Activated CD4-positive, alpha-beta T cell treated with anti-CD3 and anti-CD28 coated beads, Interleukin-2, amount 50 U/mL, for 1 hour (primary cell): ENCODE measurements around the gene EFCAB13.

Experiments
- DNase-seq: peaks from one replicate; pipeline ENCODE4 v3.0.0-alpha.2; 2020

EFCAB13 gene, protein sequence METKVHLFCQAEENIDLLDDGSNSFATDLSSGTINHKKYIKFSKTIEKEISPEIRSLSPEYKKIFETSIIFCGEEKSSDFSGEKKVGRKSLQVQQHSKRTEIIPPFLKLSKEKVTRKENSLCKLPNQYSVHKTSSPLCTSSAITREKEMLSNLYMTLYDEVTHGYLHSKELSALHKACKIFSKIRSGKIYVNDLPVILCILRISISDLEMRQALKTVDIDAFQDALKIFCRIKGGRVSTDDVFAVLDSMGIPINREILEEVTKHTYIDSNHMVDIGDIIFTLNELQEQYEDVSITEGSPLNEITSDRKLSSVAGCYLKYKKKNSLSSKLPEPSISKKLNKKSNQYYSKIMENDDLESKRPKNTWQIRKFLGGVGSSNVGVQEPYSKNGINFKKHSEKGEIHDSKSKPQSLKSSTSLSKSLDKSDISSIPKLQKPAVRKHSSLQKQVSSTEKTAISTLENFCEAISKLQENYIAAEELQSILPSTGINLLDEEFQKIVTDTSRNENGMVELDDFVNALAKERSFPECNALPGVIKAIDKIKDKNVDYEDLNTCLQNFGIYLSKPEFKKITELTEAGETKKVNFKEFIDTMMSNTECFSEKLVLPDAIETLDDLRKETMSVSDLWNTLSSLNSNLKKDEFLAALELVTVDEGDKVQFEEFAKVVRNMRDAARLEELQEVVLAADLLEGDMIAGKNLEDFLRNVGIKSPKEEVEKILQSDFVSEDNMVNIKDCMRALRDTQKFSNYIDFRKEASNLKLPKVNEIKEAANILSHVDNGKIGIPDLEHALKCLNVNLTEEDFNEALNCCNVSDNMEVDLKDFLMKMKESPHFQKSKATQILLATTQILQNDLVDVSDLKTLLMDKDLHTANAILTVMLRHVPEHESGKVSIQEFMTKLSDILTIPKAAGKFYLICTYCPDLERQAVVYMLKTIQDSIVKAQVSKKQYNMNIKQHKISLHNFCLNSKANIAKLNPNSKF

DNA sequence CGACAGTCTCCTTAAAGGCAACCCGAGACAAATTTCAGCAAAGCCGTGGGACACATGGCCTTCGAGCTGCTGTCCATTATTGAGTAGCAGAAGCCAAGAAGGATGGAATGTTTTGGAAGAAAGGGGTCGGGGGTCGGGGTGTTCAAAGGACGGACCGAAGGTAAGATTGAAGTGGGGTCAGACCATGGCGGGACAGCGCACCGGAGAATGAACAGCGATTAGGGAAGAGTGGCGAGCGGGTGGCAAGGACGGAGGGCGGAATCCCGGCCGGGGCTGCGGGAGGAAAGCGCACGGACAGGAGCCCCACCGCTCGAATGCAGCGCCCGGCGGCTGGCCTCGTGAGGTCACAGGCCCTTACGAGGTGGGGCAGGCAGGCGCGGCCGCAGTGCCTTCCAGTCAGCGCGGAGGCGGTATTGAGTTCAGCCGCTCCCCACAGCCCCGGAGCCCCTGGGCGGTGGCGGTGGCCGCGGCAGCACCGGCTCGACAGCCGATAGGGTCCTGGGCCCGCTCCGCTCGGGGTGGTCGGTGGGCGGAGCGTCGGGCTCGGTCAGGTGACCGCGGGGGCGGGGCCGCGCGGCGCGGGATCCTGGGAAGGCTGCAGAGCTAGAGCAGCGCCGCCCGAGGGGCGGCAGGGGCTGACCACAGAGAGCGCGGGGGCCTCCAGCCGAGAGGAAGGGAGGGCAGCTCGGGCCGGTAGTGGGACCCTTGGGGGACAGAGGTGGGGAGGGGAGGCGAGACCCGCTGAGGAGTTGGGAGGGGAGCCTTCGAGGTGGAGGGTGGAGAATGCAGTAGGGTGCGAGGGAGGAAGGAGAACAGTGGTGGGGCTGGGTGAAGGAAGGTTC lies at the start of gene EFCAB13:
Gene EFCAB13 (plus strand): TSS at position 574 of the 842 bp plus-strand sequence. CDS start 4,399 bp downstream, outside the sequence.
- peak; percentile 72 for DNase-seq

DNA sequence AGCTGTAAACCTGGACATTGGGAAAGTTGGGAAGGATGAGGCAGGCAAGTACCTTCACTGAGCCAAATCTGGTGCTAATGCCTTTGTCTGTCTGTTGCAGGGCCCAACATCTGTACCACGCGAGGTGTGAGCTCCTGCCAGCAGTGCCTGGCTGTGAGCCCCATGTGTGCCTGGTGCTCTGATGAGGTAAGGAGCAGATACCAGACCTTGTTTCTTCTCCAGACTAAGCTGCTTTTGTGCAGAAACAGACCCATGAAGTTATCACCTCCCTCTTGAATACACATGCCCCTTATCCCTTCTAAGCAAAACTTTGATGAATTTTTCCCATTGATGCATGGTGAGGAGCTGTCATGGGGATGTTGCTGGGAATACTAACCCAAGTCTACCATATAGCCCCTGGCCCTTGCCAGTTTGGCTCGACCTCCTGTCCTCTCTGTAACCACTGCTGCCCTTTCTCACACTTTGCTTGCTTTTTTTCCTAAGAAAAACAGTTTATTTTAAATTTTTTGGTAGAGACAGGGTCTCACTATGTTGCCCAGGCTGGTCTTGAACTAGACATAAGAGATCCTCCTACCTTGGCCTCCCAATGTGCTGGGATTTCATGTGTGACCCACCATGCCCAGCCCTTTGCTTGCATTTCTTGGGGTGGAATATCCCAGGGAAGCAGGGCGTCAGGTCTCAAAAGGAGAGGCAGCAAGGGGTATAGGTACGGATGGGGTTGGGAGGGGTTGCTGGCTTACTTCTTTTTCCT lies 49.3 kb upstream of the EFCAB13 start:
- DNase-seq = no peak

DNA sequence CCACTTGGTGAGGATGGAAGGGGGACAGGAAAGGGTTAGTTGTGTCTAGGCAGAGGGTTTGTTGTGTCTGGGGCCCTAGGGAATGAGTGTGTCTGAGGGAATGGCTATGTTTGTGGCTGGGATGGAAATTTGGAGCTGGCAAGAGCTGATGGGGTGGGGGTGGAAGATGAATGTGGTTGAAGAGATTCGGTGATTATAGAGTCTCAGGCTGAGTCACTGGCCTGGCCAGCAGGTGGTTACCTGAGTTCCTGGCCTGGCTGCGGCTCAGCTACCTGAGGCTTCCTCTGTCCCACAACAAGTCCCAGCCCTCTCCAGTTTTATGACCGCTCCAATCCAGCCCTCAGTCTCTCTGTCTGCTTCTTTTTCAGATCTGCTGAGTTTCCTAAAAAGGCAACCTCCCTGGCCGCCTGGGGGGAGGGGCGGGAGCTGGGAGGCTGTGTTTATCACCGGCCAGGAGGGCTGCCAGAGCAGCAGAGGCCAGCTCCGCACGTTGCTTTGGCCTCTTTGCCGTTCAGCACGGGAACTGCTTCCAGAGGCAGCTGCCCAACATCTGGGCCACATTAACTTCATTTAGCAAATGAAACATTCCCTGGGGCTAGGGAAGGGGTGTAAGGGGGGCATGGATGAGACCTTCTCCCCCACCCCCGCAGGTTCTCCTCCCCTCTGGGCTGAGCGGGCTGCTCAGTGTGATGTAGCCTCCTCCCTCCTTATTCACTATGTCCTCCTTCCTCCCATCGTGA lies 48.3 kb upstream of the EFCAB13 start:
- no peak for DNase-seq

DNA sequence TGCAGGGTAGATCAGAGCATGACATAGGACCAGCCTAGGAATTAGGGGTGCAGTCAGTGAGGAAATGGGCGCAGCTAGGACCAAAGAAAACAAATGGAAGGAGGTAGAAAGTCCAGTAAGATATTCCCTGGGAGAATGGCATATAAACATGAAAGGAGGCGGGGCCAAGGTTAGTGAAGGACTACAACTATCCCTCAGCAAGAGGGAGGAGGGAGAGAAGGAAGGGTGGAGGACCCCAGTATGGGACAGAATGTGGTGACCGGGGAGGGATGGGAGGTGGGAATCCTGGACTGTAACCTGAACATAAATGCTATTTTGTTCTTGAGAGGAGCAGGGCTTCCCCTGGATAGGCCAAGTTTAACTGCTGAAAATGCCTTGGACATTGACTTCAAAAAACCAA lies 47.3 kb upstream of the EFCAB13 start:
- DNase-seq = no peak

DNA sequence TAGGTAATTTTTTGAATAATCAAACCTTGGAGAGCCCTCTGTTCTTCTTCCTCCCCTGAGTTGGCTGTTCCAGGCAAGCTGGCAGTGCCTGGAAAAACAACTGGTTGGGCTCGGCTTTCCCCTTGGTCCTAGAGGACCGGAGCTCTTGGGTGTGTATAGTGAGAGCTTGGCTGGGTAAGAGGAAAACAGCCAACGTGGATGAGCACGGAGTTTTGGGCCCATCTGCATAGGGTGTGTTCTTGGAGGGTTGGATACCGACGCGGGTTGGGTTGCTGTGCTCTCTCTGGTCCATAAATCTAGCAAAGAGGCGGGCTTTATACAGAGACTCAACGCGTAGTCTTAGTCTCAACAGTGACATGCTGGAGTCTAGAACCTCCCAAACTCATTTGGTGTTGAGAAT lies 46.9 kb upstream of the EFCAB13 start:
- no peak for DNase-seq

DNA sequence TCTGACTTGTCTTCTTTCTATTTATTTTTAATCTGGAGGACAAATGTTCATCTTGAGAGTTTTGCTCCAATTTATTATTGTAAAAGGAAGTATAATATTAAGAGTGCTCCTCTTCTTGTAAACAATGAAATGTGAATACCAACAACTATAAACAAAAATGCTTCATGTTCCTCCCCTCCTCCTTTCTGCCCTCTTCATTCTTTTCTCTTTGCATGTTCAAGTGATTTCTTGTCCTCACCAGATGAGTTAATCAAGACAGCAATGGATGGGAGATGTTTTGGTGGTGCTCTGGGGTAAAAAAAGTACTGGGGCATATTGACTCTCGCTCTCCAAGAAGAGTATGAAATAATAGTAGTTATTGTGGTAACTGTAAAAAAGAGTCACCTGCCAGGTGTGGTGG lies 45.8 kb upstream of the EFCAB13 start:
- no peak for DNase-seq

DNA sequence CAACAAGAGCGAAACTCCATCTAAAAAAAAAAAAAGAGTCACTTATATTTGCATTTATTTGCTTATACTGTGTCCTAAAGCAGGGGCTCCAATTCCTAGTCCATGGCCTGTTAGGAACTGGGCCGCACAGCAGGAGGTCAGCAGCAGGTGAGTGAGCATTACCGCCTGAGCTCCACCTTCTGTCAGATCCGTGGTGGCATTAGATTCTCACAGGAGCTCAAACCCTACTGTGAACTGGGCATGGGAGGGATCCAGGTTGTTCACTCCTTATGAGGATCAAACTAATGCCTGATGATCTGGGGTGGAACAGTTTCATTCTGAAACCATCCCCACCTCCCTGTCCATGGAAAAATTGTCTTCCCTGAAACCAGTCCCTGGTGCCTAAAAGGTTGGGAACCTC lies 45.2 kb upstream of the EFCAB13 start:
- no peak for DNase-seq

DNA sequence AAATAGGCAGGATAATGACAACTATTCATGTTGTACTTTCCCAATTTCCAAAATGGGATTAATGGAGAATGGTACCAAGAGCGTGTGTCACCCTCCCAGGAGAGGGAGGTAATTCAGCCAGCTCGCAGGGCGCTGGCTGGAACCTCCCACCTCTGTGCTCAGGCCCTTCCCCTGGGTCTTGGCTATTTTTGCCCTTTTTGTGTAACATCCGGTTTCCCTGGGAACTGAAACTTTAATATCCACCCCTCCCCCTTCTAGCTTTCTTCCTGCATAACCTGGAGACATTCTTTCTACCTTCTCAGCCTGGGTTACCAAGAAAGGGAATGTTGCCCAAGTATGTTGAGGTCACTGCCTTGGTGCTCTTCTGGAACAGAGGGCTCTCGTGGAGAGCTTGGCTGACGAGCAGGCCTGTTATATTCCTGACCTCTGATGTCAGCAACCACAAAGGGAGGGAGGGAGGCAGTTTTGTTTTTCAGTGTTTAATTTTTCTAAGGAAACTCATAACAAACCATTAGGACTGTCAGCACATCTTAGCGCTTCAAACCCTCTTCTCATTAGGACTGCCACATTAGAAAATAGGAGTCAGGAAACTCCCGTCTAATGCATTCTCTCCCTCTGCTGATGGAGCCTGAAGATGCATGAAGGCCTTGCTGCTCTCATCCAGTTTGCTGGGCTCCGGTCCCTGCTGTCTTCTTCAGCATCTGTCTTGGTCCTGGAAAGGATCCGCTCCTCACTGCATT lies 44.5 kb upstream of the EFCAB13 start:
- DNase-seq = no peak

DNA sequence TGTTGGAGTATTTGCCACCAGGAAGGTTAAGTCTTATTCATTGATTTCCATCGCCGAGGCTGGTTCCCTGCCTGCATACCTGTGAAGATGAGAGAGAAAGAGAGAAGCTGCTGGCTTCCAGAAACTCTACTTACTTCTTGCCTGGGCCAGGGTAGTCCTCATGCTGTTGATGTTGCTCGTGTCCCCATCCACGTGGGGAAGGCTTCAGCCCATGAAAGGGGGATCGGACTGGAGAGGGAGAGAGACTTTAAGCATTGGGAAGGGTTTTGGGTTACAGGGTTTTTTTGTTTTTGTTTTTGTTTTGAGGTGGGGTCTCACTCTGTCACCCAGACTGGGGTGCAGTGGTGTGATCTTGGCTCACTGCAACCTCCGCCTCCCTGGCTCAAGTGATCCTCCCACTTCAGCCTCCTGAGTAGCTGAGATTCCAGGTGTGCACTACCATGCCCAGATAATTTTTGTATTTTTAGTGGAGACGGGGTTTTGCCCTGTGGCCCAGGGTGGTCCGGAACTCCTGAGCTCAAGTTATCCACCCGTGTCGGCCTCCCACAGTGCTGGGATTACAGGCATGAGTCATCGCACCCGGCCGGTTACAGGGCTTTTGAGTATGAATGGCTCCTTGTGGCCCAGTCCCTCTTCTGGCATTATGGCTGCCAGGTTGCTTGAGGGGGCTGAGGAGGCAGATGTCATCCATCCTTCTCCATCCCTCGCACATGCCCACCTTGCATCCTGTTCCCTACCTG lies 43.5 kb upstream of the EFCAB13 start:
- no peak for DNase-seq

DNA sequence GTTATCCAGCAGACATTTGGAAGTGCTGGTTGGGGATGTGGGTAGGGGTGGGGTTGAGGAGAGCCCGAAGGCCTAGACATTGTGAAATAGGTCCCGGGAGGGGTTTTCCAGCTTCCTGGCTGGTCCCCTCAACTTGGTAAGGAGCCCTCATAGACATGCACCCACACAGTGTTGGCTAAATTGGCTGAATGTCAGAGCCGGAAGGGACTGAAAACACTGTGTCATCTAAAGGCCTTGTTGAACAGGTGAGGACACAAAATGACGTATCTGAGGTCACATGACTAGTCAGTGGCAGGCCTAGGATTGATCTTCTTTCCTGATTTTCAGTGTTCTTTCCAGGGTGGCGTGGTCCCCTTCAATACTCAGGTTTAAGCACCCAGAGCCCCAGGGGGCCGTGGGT lies 42.5 kb upstream of the EFCAB13 start:
- DNase-seq = no peak

DNA sequence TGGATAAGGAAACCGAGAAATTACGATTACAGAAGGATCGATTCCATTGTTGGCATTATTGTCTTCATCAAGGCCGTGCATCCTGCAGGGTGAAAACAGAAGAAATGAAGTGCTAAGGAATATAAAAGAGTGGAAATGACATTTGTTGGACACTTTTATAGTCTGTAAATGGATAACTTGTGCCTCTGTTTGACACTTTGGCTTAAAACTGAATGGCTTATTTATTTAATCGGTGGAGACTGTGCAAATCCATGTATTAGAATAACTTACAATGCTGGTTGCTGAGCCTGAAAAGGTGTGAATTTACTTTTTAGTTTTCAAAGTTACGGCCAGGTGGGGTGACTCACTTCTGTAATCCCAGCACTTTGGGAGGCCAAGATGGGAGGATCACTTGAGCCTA lies 38.8 kb upstream of the EFCAB13 start:
- DNase-seq = no peak

DNA sequence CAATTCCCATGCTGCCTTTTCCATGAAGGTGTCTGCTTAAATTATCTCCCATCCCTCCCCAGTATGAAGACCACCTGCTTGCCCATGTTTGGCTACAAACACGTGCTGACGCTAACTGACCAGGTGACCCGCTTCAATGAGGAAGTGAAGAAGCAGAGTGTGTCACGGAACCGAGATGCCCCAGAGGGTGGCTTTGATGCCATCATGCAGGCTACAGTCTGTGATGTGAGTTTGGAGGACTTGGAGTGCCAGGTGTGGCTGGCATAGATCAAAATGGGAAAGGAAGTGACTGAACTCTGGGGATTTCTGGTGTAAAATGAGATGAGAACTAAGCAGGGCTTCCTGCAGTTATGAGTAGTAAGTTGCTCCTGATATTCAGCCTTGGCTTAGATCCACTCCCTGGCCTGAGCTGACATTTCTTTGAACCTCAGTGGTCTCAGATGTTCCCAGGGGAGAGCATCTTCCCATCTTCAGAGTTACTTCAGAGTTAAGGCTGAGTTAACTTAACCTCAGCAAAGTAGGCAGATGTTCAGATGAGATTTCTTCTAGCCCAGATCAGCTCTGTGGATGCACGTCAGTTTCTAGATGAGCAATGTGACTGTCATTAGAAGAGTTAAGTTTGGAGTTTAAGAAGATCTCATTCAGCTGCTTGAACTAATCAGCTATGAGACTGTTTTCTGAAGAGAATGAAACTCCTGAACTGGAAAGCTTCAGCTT lies 37.4 kb upstream of the EFCAB13 start:
- no peak for DNase-seq

DNA sequence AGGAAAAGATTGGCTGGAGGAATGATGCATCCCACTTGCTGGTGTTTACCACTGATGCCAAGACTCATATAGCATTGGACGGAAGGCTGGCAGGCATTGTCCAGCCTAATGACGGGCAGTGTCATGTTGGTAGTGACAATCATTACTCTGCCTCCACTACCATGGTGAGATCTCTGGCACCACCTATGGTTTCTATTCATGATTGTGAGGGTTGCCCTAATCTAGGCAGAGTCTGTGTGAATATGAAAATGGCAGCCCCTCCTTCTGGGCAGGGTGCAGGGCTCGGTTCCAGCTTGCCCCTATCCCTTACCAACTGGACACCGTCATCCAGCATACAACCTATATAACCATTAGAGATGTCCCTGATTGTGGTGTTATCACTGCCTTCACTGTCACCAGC lies 36.7 kb upstream of the EFCAB13 start:
- no peak for DNase-seq

DNA sequence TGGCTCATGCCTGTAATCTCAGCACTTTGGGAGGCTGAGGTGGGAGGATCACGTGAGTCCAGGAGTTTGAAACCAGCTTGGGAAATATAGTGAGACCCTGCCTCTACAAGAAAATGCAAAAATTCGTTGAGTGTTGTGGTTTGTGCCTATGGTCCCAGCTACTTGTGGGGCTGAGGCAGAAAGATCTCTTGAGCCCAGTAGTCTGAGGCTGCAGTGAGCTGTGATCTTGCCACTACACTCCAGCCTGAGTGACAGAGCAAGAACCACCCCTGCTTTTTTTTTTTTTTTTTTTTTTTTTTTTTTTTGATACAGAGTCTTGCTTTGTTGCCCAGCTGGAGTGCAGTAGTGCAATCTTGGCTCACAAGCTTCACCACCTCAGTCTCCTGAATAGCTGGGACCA lies 36.1 kb upstream of the EFCAB13 start:
- no peak for DNase-seq

DNA sequence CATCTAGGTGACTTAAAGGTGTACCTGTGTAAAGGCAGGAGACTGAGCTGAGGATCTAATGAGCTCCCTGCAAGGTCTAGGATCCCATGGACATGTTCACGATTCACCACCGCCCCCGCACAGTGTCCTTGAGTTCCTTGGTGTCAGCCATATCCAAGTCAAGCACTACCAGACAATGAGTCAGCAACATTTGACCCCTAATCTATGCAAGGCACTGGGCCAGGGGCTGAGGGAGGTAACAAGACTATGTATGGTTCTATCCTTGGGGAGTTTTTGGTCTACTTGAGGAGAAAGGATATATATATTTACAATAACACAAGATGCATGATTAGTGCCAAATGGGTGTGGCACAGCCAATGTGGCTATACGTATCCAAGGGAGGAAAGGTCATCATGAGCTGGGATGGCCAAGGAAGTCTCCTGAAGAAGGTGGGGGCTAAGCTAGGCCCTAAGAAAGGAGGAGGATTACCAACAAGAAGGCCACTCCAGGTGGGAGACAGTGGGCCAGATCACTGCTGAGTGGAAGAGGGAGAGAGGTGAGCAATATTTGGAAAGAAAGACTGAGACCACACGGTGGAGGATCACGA lies 35.1 kb upstream of the EFCAB13 start:
- DNase-seq = no peak

DNA sequence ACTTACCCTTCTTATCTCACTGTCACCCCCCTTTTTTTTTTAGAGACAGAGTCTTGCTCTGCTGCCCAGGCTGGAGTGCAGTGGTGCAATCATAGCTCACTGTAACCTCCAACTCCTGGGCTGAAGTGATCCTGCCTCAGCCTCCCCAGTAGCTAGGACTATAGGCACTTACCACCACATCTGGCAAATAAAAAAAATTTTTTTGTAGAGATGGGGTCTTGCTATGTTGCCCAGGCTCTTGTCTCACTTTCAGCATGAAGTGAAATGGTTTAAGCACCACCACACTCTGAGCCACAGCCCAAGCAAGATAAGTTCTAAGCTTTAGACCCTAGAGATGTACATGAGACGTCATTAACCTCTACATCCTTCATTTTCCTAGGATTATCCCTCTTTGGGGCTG lies 34.5 kb upstream of the EFCAB13 start:
- no peak for DNase-seq

DNA sequence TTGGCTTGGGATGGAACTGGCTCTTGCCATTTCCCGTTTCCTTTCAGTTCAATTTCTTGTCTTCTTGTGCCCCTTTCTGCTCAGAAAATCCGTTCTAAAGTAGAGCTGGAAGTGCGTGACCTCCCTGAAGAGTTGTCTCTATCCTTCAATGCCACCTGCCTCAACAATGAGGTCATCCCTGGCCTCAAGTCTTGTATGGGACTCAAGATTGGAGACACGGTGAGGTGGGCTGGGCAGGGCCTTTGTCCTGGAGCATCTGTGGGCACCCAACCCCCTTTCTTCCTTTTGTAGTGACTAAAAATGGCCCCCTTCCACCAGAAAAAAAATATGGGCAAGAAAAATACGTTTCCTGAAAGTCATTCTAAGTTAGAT lies 32.9 kb upstream of the EFCAB13 start:
- no peak for DNase-seq

DNA sequence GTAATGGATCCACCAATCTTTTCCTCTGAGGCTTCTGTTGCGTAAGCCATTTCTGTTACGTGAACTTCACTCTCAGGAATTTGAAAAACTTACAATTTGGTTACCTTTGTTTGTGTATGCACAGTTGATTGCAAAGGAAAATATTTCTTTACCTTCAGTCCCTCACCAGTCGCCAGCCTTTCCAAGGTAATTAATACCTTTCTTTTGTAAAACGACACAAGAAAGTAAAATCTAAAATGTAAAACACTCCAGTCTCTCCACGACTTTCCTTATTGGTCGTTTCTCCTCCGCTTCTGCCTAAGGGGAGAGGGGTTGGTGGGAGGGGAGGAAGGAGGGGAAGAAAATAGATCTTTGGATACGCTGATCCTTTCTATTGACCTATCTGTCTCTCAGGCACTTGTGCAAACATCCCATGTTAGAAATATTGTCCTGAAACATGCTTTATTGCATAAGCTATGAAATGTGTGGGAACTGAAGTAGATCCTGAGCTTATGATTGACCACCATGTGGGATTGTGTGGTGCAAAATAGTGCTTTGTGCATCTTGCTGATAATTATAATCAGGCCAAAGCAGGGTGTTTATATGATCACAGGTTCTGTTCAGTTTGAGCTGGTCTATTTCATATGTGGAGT lies 32.4 kb upstream of the EFCAB13 start:
- no peak for DNase-seq
